Astrocyte of the hippocampus (primary cell): ENCODE results near the gene SLC22A17.
"Not testable (repeated sequence)": the region's sequence is repeated elsewhere in the genome, so short reads cannot be mapped to it uniquely, and the experiment has no call there.

Experiments used
- DNase-seq: peaks from one replicate; pipeline ENCODE4 v3.0.0; 2011; ENCODE audit warnings: low read depth, low spot score

The SLC22A17 gene

DNA sequence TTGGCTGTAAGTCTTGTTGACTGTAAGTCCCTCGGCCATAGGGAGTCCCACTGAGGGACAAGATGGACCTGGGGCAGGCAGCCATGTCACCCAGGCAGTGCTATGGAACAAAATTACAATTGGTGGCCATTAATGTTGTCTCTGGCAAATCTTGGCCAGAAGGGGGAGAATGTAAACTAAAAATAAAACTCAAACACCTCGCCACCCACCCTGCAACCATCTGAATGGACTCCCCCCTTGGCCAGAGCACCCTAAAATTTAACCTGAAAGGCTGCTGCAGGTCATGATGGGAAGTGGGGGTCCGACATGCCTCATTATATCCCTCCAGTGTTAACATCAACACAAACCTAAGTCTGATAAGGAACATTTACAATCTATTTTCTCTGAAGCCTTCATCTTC is 8.2 kb downstream of the SLC22A17 start:
- no peak for DNase-seq

GRCh38 chr14:23339506-23340268 is 13.0 kb downstream of the SLC22A17 start:
- no peak for DNase-seq

GRCh38 chr14:23335623-23336022 is 17.1 kb downstream of the SLC22A17 start:
- DNase-seq, result no peak

DNA sequence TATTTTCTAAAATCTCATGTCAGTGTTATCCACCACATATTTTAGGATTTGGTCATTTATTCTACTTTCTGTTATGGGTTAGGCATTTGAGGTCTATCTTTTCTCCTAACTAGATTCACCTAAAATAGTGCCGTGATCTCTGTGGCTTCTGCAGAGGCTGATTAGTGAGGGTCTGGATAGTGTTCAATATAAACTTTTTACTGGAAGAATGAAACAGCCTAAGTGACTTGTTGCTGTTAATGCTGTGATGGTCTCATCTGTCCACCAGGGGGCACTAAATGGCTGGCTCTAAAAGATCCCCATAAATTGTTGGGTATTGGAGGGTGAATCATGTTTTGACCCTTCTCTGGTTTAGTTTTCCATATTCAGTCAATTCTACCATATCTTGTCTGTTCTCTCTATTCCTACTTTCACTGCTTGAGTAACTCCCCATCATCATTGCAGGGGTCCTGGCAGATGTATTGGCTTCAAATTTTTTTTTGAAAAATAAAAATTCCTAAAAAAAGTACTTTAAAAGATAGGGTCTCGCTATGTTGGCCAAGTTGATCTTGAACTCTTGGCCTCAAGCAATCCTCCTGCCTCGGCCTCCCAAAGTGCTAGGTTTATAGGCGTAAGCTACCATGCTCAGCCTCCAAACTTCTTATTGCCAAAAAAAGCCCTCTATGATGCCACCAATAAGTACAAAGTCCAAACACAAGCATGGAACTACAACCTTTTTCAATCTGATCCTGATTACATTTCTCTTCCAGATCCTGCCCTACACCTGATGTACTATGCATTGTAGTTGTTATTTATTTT is 24.5 kb downstream of the SLC22A17 start:
- DNase-seq, result peak; percentile 83

DNA sequence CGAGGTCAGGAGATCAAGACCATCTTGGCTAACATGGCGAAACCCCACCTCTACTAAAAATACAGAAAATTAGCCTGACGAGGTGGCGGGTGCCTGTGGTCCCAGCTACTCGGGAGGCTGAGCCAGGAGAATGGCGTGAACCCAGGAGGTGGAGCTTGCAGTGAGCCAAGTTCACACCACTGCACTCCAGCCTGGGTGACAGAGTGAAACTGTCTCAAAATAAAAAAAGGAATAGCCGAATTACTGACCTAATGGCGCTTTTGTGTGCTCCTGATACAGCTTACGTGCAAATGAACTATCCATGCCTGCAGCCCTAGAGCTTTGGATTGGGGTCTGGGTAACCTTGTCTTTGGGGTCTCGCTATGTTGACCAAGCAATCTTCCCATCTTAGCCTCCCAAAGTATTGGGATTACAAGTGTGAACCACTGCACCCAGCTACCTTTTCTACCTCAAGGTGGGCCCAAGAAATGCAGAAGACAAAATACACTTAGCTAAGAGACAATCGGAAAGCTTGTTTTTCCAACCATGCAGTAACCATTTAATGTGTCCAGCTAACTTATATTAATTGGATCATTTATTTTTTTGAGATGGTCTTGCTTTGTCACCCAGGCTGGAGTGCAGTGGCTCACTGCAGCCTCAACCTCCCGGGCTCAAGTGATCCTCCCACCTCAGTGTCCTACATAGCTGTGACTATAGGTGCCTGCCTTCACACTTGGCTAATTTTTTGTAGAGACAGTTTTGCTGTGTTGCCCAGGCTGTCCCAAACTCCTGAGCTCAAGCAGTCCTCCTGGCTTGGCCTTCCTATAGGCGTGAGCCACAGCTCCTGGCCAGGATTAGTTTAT is 26.0 kb downstream of the SLC22A17 start:
- DNase-seq, result no peak

DNA sequence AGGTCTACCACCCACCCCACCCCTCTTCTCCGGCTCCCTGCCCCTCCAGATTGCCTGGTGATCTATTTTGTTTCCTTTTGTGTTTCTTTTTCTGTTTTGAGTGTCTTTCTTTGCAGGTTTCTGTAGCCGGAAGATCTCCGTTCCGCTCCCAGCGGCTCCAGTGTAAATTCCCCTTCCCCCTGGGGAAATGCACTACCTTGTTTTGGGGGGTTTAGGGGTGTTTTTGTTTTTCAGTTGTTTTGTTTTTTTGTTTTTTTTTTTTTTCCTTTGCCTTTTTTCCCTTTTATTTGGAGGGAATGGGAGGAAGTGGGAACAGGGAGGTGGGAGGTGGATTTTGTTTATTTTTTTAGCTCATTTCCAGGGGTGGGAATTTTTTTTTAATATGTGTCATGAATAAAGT is 26.9 kb downstream of the SLC22A17 start:
- DNase-seq, result not testable (repeated sequence)

DNA sequence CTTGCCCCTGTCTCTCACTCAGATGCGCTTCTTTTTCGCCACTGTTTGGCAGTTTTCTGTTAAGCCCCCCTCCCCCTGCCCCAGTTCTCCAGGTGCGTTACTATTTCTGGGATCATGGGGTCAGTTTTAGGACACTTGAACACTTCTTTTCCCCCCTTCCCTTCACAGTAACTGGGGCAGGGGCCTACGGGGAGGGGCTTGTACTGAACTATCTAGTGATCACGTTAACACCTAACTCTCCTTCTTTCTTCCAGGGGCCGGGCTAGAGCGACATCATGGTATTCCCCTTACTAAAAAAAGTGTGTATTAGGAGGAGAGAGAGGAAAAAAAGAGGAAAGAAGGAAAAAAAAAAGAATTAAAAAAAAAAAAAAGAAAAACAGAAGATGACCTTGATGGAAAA is 27.7 kb downstream of the SLC22A17 start:
- no peak for DNase-seq

- DNase-seq, result no peak
Measured at GRCh38 chr14:23324455-23324846, 28.2 kb downstream of the SLC22A17 start.

- no peak for DNase-seq
Measured at GRCh38 chr14:23323838-23324454, 28.7 kb downstream of the SLC22A17 start.

DNA sequence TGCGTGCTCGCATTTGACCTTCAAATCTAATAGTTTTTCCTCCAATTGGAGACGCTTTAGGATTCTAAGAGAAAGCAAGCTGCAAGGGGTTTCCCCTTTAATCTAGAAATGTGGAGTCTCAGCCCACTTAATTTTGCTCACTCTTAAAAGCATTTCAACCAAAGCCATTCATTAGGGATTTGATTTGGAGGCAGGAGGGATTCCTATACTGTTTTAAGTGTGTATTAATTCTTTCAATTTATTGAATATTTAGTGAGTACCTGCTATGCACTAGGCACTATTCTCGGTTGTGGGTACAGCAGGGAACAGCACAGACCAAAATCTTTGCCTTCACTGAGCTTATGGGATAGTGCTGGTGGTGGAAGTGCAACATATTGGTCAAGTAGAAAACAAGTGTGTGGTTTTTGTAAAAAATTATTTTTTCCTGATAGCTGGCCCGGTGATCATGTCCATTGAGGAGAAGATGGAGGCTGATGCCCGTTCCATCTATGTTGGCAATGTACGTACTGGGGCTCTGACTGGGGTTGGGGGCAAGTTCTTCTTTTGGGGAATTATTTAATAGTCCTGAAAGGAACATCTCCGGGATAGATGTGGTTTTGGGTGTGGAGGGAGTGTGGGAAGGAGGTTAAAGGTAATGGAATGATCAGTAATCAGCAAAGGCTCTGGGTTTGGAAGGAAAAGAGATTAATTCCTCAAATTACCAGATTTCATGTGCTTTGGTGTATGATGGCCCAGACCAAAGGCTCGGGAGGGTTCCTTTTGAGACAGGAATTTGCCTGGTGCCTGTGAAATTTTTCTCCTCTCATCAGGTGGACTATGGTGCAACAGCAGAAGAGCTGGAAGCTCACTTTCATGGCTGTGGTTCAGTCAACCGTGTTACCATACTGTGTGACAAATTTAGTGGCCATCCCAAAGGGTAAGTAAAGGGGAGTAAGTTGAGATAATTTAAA is 29.8 kb downstream of the SLC22A17 start:
- DNase-seq, result no peak

DNA sequence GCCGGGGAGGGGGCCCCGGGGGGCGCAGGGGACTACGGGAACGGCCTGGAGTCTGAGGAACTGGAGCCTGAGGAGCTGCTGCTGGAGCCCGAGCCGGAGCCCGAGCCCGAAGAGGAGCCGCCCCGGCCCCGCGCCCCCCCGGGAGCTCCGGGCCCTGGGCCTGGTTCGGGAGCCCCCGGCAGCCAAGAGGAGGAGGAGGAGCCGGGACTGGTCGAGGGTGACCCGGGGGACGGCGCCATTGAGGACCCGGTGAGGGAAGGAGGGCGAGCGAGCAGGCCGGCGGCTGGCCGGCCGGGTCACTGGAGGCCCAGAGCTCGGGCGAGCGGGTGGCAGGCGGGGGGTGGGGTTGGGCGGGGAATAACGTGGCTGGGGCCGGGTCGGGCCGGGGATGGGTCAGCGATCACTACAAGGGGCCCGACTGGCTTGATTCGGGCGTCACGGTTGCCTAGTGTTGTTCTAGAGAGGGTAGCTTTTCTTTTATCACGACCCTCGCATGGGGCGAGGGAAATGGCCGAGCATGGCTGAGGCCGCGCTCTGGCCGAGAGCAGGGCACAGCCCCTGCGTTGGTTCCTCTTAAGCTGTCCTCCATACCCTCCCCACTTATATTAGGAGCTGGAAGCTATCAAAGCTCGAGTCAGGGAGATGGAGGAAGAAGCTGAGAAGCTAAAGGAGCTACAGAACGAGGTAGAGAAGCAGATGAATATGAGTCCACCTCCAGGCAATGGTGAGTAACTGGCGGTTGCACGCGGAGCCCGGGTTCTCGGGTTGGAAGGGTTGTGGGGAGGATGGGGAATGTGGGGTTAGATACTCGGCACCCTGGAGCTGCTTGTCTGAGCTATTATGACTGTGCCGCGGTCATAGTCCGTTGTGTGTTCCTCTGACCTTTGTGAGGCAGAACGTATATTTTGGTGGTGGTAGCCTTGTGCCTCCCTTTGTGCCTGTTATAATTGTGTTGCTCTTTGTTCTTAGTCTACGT is 30.8 kb downstream of the SLC22A17 start:
- DNase-seq, result peak; percentile 70

- peak; percentile 100 for DNase-seq
Measured at GRCh38 chr14:23320584-23321571, 31.8 kb downstream of the SLC22A17 start, which contains the start of gene PABPN1. Gene PABPN1, plus strand, starts transcription at chr14:23321457. Its CDS starts 13 bp downstream, at chr14:23321470.

GRCh38 chr14:23319746-23320583 is 32.7 kb downstream of the SLC22A17 start:
- no peak for DNase-seq

DNA sequence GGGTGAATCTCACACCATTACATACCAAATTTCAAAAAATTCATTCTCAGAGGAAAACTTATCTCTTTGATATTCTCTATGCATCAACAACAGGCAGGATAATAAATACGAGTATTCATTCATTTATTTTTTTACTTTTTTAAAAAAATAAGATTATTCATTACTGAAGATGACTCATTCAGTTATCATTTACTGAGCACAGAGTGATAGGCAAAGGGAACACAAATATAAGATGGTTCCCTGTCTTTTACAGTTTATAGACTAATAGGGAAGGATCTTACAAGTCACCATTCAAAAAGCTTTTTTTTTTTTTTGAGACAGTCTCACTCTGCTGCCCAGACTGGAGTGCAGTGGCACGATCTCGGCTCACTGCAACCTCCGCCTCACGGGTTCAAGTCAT is 36.4 kb downstream of the SLC22A17 start:
- no peak for DNase-seq

DNA sequence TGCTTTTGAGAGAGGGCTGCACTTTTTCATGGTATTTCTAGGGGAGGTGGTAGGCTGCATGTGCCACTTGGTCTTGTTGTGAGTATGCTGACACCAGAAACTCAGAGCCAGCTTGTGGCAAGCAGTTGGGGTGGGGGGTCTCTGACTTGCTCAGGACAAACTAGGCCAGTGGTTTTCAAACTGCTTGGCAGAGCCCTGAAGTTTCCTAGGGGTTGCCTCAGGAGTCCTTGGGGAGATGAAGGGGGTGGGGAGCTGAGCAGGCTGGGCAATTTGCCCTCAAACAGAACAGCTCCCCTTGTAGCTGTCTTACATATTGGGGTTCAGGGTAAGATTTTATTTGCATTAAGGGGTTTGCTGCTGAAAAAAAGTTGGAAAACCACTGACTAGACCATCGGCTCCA is 42.1 kb downstream of the SLC22A17 start:
- no peak for DNase-seq

GRCh38 chr14:23308721-23309445 is 43.8 kb downstream of the SLC22A17 start:
- DNase-seq, result no peak
